Liver (tissue), 9 donors: ENCODE results near the gene KBTBD13. TPM values are rescaled to one million over a fixed set of nuclear protein-coding genes. Genes with fewer than 3 reads are reported as not detected.
"Not testable (repeated sequence)": the region's sequence is repeated elsewhere in the genome, so short reads cannot be mapped to it uniquely, and the experiment has no call there.

ENCODE experiments used
- DNase-seq: peaks from one replicate; pipeline ENCODE4 v3.0.0-alpha.2; 2017; ENCODE audit warnings: low spot score
- H3K27ac ChIP-seq, 2 donors: one replicate each; pipeline ENCODE4 v1.7.0; 2013; ENCODE audit warnings: inconsistent platforms in 2 of 2, low read length in 2 of 2, control low read depth in 1 of 2, low read depth in 1 of 2, mild to moderate bottlenecking in 1 of 2
- H3K27me3 ChIP-seq, 4 donors: one replicate each; pipeline versions ENCODE4 v1.6.1 to v1.7.0; 2013; ENCODE audit warnings: low read length in 3 of 4, inconsistent platforms in 1 of 4, mild to moderate bottlenecking in 1 of 4, moderate library complexity in 1 of 4; ENCODE audit not compliant: control insufficient read depth in 4 of 4, insufficient read depth in 4 of 4
- H3K36me3 ChIP-seq, 4 donors: one replicate each; pipeline versions ENCODE4 v1.6.1 to v1.7.0; 2013; ENCODE audit warnings: low read length in 3 of 4, mild to moderate bottlenecking in 3 of 4, low read depth in 1 of 4, moderate library complexity in 1 of 4; ENCODE audit not compliant: control insufficient read depth in 4 of 4, insufficient read depth in 3 of 4
- H3K4me1 ChIP-seq, 4 donors: one replicate each; pipeline versions ENCODE4 v1.6.1 to v1.7.0; 2013; ENCODE audit warnings: low read length in 3 of 4, mild to moderate bottlenecking in 3 of 4, moderate library complexity in 1 of 4; ENCODE audit not compliant: control insufficient read depth in 4 of 4, insufficient read depth in 4 of 4
- H3K4me3 ChIP-seq, 3 donors: one replicate each; pipeline versions ENCODE4 v1.6.1 to v1.7.0; 2013; ENCODE audit warnings: low read length in 3 of 3, control low read depth in 1 of 3, low read depth in 1 of 3, mild to moderate bottlenecking in 1 of 3
- H3K9ac ChIP-seq, 2 donors: one replicate each; pipeline ENCODE4 v1.7.0; 2013; ENCODE audit warnings: low read length in 2 of 2, mild to moderate bottlenecking in 2 of 2, moderate library complexity in 2 of 2, control low read depth in 1 of 2, low read depth in 1 of 2
- H3K9me3 ChIP-seq, 4 donors: one replicate each; pipeline versions ENCODE4 v1.6.1 to v1.7.0; 2013; ENCODE audit warnings: low read length in 3 of 4; ENCODE audit not compliant: control insufficient read depth in 4 of 4
- EGR1 ChIP-seq, 2 donors: IDR thresholded peaks; 2 replicates each; pipeline ENCODE4 v1.6.1; 2016 to 2018; ENCODE audit warnings: antibody characterized with exemption in 2 of 2, low read depth in 2 of 2
- FOXA1 ChIP-seq: IDR thresholded peaks from 2 replicates; pipeline ENCODE4 v1.6.1; 2016; ENCODE audit warnings: antibody characterized with exemption
- JUND ChIP-seq, 2 donors: IDR thresholded peaks; 2 replicates each; pipeline ENCODE4 v1.6.1; 2016; ENCODE audit warnings: antibody characterized with exemption in 2 of 2
- NR2F2 ChIP-seq: IDR thresholded peaks from 2 replicates; pipeline ENCODE4 v1.6.1; 2016; ENCODE audit warnings: antibody characterized with exemption
- RAD21 ChIP-seq, 2 donors: IDR thresholded peaks; 2 replicates each; pipeline ENCODE4 v1.6.1; 2016; ENCODE audit warnings: antibody characterized with exemption in 2 of 2, mild to moderate bottlenecking in 2 of 2
- TAF1 ChIP-seq: conservative IDR thresholded peaks from 2 replicates; pipeline ENCODE4 v1.6.1; 2016; ENCODE audit warnings: antibody characterized with exemption, mild to moderate bottlenecking
- WGBS: extraction: QIAGEN DNeasy Blood & Tissue Kit; methylation state at CpG from one replicate; pipeline ENCODE4 v1.1.7; 2013; 5-methylcytosine and 5-hydroxymethylcytosine counted together
- polyA plus RNA-seq, 2 donors: library from polyadenylated mRNA; stranded (reverse) in 1 of 2; unstranded in 1 of 2; fragments of 200-250 nt in 1 of 2; fragments of >200 nt in 1 of 2; fragmentation: Nextera tagmentation in 1 of 2; extraction: Ambion mirVana in 1 of 2; gene quantifications; one replicate each; pipeline versions ENCODE4 v1.2.1 to v1.2.3, GENCODE V29; 2013 to 2015
- total RNA-seq, 2 donors: library from RNA; depleted of rRNA; stranded (reverse); fragments of >200 nt; gene quantifications; one replicate each; pipeline ENCODE4 v1.2.3, GENCODE V29; 2014
- TF ChIP-seq, protein P1 (sequence below): IDR thresholded peaks from 2 replicates; pipeline ENCODE4 v1.6.1; 2016; ENCODE audit warnings: antibody characterized with exemption
- TF ChIP-seq, protein P2 (sequence below): fragments of 150-350 bp; IDR thresholded peaks from 2 replicates; pipeline ENCODE4 v1.5.1; 2017; ENCODE audit warnings: improper control_type of control experiment, low read depth, low read length; ENCODE audit not compliant: missing input control
- donor health status: healthy.
- donor health status: healthy.
- donor health status: healthy.
- donor health status: healthy.
- donor health status: healthy.

Gene KBTBD13
- total and polyA plus RNA-seq, 4 donors: not detected

DNA sequence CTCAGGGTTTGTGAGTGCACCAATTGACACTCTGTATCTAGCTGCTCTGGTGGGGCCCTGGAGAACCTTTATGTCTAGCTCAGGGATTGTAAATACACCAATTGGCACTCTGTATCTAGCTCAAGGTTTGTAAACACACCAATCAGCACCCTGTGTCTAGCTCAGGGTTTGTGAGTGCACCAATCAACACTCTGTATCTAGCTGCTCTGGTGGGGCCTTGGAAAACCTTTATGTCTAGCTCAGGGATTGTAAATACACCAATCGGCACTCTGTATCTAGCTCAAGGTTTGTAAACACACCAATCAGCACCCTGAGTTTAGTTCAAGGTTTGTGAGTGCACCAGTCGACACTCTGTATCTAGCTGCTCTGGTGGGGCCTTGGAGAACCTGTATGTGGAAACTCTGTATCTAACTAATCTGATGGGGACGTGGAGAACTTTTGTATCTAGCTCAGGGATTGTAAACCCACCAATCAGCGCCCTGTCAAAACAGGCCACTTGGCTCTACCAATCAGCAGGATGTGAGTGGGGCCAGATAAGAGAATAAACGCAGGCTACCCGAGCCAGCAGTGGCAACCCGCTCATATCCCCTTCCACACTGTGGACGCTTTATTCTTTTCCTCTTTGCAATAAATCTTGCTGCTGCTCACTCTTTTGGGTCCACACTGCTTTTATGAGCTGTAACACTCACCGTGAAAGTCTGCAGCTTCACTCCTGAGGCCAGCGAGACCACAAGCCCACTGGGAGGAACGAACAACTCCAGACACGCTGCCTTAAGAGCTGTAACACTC is 745 bp upstream of the KBTBD13 start:
- H3K9me3 ChIP-seq, H3K27ac ChIP-seq, H3K4me1 ChIP-seq, H3K4me3 ChIP-seq, H3K27me3 ChIP-seq, DNase-seq, H3K9ac ChIP-seq, H3K36me3 ChIP-seq: not testable (repeated sequence)
- WGBS: 83% methylated on average over 12 of the region's 12 CpGs

DNA sequence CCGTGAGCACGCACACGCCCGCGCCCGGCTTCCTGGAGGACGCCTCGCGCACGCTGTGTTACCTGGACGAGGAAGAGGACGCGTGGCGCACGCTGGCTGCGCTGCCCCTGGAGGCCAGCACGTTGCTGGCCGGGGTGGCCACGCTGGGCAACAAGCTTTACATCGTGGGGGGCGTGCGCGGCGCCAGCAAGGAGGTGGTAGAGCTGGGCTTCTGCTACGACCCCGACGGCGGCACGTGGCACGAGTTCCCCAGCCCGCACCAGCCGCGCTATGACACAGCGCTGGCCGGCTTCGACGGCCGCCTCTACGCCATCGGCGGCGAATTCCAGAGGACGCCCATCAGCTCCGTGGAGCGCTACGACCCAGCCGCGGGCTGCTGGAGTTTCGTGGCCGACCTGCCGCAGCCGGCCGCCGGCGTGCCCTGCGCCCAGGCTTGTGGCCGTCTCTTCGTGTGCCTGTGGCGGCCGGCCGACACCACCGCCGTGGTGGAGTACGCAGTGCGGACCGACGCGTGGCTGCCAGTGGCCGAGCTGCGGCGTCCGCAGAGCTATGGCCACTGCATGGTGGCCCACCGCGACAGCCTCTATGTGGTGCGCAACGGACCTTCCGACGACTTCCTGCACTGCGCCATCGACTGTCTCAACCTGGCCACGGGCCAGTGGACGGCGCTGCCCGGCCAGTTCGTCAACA is 890 bp downstream of the KBTBD13 start:
- no peak for DNase-seq
- TF ChIP-seq, protein P1, sequence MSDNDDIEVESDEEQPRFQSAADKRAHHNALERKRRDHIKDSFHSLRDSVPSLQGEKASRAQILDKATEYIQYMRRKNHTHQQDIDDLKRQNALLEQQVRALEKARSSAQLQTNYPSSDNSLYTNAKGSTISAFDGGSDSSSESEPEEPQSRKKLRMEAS: no peak
- TF ChIP-seq NR2F2 (no peak), JUND (IDR thresholded peaks at IDR 0.05) (no peak), EGR1 (IDR thresholded peaks at IDR 0.05; ENCODE audit: low read depth in 2 of 2) (no peak), FOXA1 (no peak), RAD21 (IDR thresholded peaks at IDR 0.05) (no peak), TAF1 (no peak)
- Histone ChIP-seq H3K9me3 (no peaks in the 10 kb centered on the region), H3K4me1 (peaks cover 0 to 5% (median 2%) of the 10 kb centered on the region in 4 donors), H3K36me3 (no peaks in the 10 kb centered on the region), H3K9ac (no peak overlapping the region), H3K27ac (no peak overlapping the region), H3K4me3 (no peak overlapping the region), H3K27me3 (no peaks in the 10 kb centered on the region)
- WGBS: 60% methylated on average over 85 of the region's 85 CpGs

DNA sequence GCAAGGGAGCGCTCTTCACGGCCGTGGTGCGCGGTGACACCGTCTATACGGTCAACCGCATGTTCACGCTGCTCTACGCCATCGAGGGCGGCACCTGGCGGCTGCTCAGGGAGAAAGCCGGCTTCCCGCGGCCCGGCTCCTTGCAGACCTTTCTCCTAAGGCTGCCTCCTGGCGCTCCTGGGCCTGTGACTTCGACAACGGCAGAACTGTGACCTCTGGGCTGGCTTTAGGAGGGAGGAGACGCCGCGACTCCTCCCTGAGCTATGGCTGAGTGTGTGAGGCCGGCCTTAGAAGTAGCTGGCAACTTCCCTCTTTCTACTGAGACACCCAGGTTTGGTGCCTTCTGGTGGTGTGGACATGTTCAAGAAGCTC is 1.4 kb downstream of the KBTBD13 start:
- H3K27ac ChIP-seq: no peak overlapping the region

More for the DNA sequence above, 1.4 kb downstream of the KBTBD13 start:
- H3K4me1 ChIP-seq: peaks cover 0 to 5% (median 2%) of the 10 kb centered on the region in 4 donors
- DNase-seq: peak; percentile 53
- H3K9me3 ChIP-seq: no peaks in the 10 kb centered on the region
- H3K9ac ChIP-seq: no peak overlapping the region
- TF ChIP-seq JUND (IDR thresholded peaks at IDR 0.05) (no peak), RAD21 (IDR thresholded peaks at IDR 0.05) (peak; percentile 64 to 82)
- TF ChIP-seq, protein P2, sequence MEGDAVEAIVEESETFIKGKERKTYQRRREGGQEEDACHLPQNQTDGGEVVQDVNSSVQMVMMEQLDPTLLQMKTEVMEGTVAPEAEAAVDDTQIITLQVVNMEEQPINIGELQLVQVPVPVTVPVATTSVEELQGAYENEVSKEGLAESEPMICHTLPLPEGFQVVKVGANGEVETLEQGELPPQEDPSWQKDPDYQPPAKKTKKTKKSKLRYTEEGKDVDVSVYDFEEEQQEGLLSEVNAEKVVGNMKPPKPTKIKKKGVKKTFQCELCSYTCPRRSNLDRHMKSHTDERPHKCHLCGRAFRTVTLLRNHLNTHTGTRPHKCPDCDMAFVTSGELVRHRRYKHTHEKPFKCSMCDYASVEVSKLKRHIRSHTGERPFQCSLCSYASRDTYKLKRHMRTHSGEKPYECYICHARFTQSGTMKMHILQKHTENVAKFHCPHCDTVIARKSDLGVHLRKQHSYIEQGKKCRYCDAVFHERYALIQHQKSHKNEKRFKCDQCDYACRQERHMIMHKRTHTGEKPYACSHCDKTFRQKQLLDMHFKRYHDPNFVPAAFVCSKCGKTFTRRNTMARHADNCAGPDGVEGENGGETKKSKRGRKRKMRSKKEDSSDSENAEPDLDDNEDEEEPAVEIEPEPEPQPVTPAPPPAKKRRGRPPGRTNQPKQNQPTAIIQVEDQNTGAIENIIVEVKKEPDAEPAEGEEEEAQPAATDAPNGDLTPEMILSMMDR: peak; percentile 35
- H3K36me3 ChIP-seq: no peaks in the 10 kb centered on the region
- no peaks in the 10 kb centered on the region for H3K27me3 ChIP-seq
- no peak overlapping the region for H3K4me3 ChIP-seq
- WGBS: 18% methylated on average over 24 of the region's 24 CpGs
